Upper lobe of right lung (tissue), 1 donor: ENCODE data around the gene GRIA4. TPM values are rescaled to one million over a fixed set of nuclear protein-coding genes. Genes with fewer than 3 reads are reported as not detected.

Experiments
- ATAC-seq: fragments of 200-7000 bp; cut with Tn5 transposase; one replicate; pipeline ENCODE4 v1.9.1; 2020; ENCODE audit warnings: mild to moderate bottlenecking, moderate library complexity
- DNase-seq: peaks from one replicate; pipeline ENCODE4 v3.0.0-alpha.2; 2020
- H3K27ac ChIP-seq: fragments of 200-600 bp; one replicate; pipeline ENCODE4 v1.8.0; 2022
- H3K27me3 ChIP-seq: fragments of 200-600 bp; one replicate; pipeline ENCODE4 v1.8.0; 2022; ENCODE audit warnings: mild to moderate bottlenecking
- H3K36me3 ChIP-seq: fragments of 200-600 bp; one replicate; pipeline ENCODE4 v1.8.0; 2022
- H3K4me1 ChIP-seq: fragments of 200-600 bp; one replicate; pipeline ENCODE4 v1.8.0; 2022
- H3K4me3 ChIP-seq: fragments of 200-600 bp; one replicate; pipeline ENCODE4 v1.8.0; 2022; ENCODE audit warnings: mild to moderate bottlenecking
- H3K9me3 ChIP-seq: fragments of 200-600 bp; one replicate; pipeline ENCODE4 v1.8.0; 2022
- intact Hi-C: fragments of 100-400 bp; cut with DNase I; formaldehyde crosslinking; loops from one replicate; pipeline ENCODE4 v1.11.0; 2022
- total RNA-seq: library from RNA; stranded (reverse); fragmentation: NEBNext Ultra II Directional; extraction: Animal tissue kit (Norgen Biotek cat#: 25700); gene quantifications from one replicate; pipeline ENCODE4 v1.2.1, GENCODE V29; 2021
- TF ChIP-seq, protein P1 (sequence below): fragments of 200-600 bp; IDR thresholded peaks from one replicate; pipeline ENCODE4 v1.8.0; 2022; ENCODE audit warnings: antibody characterized with exemption
- donor health status: DM: no; HTN: yes; CAD: no; lungs with severe emphysema.

Gene GRIA4
- total RNA-seq, 1 donor from 2014 or later: not detected

- Histone ChIP-seq H3K27ac (no peak overlapping the region), H3K27me3 (no peaks in the 10 kb centered on the region), H3K9me3 (no peaks in the 10 kb centered on the region), H3K36me3 (no peaks in the 10 kb centered on the region), H3K4me3 (no peak overlapping the region), H3K4me1 (no peaks in the 10 kb centered on the region)
- ATAC-seq: no peak
- TF ChIP-seq, protein P1, sequence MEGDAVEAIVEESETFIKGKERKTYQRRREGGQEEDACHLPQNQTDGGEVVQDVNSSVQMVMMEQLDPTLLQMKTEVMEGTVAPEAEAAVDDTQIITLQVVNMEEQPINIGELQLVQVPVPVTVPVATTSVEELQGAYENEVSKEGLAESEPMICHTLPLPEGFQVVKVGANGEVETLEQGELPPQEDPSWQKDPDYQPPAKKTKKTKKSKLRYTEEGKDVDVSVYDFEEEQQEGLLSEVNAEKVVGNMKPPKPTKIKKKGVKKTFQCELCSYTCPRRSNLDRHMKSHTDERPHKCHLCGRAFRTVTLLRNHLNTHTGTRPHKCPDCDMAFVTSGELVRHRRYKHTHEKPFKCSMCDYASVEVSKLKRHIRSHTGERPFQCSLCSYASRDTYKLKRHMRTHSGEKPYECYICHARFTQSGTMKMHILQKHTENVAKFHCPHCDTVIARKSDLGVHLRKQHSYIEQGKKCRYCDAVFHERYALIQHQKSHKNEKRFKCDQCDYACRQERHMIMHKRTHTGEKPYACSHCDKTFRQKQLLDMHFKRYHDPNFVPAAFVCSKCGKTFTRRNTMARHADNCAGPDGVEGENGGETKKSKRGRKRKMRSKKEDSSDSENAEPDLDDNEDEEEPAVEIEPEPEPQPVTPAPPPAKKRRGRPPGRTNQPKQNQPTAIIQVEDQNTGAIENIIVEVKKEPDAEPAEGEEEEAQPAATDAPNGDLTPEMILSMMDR: no peak
- intact Hi-C loops: no loop called here
- no peak for DNase-seq
Measured at GRCh38 chr11:105790840-105791239, 181.0 kb downstream of the GRIA4 start.

DNA sequence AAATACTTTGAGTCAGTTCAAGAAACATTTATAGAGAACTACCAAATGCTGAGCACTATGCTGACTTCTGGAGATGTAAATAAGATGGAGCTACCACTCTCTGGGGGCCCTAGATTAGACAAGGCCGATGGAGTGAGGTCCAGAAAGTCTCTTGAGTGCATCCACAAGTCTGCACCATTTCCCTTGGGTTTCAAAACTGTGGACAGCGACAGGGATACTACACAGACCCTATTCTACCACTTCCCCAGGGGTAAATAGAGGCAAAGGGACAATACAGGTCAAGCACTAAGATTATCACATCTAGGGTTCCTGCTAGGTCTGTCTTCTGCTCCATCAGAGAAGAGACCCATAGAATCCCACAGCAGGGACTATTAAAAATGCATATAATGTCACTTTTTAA is 183.2 kb downstream of the GRIA4 start:
- H3K27me3 ChIP-seq: no peaks in the 10 kb centered on the region
- TF ChIP-seq, protein P1: no peak

DNA sequence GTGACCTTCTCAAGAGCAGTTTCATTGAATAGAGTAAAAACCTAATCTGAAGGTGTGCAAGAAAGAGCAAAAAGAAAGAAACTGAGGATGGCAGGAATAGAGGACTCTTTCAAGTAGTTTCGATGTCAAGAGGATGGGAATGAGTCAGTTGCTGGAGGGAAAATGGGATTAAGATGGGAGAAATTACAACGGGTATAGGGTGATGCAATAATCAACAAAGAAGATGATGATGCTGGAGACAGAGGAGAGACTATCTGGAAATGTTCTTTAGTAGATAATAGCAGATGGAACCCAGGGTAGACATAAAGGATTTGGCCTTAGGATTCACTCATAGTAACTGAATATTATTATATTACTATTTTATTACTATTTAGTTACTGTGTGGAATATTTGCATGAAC is 189.4 kb downstream of the GRIA4 start:
- intact Hi-C loops: no loop called here
- no peak overlapping the region for H3K4me3 ChIP-seq

More for the DNA sequence above, 183.2 kb downstream of the GRIA4 start:
- no peaks in the 10 kb centered on the region for H3K4me1 ChIP-seq
- ATAC-seq (no peak), DNase-seq (no peak)
- no peak overlapping the region for H3K27ac ChIP-seq
- intact Hi-C loops: no loop called here
- H3K36me3 ChIP-seq: no peaks in the 10 kb centered on the region
- no peak overlapping the region for H3K4me3 ChIP-seq
- no peaks in the 10 kb centered on the region for H3K9me3 ChIP-seq

DNA sequence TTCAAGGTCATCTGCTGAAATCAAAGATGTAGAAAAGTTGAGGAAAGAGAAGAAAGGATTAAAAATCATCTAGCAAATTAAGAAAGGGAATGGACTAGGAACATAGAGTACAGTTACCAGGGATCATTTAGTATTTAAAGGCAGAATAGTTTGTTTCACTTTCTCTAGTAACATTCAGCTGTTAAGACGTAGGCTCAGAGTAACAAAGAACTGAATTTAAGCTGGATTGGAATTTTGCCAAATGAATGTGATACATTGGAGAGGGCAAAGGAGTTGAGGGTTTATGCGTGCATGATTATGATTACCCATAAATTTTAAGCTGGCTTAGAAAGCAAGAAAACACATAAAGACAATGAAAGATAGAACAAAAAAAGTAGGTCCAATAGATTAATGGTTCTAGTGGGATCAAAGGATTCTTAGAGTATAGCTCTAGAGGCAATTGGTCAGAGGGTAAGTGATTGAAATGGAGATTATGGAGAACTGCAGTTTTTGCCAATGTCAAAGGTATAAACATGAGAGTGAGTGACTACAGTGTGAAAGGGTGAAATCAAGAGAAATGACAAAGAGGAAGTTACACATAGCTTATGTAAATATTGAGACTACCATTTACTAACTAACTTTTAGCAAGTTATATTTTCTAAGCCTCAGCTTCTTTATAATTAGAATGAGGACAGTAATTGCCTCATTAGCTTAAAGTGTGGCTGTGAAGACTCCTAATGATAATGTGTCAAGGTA is 190.0 kb downstream of the GRIA4 start:
- Histone ChIP-seq H3K9me3 (no peaks in the 10 kb centered on the region), H3K36me3 (no peaks in the 10 kb centered on the region), H3K4me1 (no peaks in the 10 kb centered on the region), H3K4me3 (no peak overlapping the region), H3K27ac (no peak overlapping the region), H3K27me3 (no peaks in the 10 kb centered on the region)
- TF ChIP-seq, protein P1: no peak
- intact Hi-C loops: no loop called here
- ATAC-seq (no peak), DNase-seq (no peak)

More for the DNA sequence above, 189.4 kb downstream of the GRIA4 start:
- Histone ChIP-seq H3K4me1 (no peaks in the 10 kb centered on the region), H3K9me3 (no peaks in the 10 kb centered on the region), H3K27me3 (no peaks in the 10 kb centered on the region), H3K27ac (no peak overlapping the region), H3K36me3 (no peaks in the 10 kb centered on the region)
- DNase-seq: no peak
- no peak for ATAC-seq
- TF ChIP-seq, protein P1: no peak

DNA sequence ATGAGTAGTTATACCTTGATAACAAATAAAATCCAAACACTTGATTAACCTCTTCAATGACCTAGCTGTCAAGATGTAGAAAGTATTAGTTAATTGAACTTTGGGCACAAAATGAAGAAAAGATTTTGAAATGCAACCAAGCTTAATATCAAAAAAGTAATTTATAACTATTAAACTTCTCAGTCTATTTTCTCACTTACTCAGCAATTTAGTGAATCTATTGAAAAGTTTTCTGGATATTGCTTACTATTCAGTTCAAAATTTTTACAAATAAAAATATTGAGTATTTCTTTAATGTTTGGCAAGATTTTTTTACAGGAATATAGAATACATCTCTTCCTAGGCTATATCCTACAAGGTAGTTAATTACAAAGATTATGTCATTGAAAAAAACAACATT is 192.5 kb downstream of the GRIA4 start:
- Histone ChIP-seq H3K36me3 (no peaks in the 10 kb centered on the region), H3K27me3 (no peaks in the 10 kb centered on the region), H3K4me3 (no peak overlapping the region), H3K4me1 (no peaks in the 10 kb centered on the region), H3K9me3 (no peaks in the 10 kb centered on the region), H3K27ac (no peak overlapping the region)
- ATAC-seq (no peak), DNase-seq (no peak)
- intact Hi-C loops: no loop called here
- TF ChIP-seq, protein P1: no peak
